GM08714 (cell line): ENCODE measurements around the gene ADSS1.

Source experiments
- H3K4me3 ChIP-seq: fragments of 200-500 bp; sonication (Bioruptor generic); 2 replicates; pipeline ENCODE4 v1.5.1; 2014; ENCODE audit warnings: mild to moderate bottlenecking, low read length, inconsistent platforms
- ZNF274 ChIP-seq: IDR thresholded peaks from 2 replicates; pipeline ENCODE4 v1.6.1; 2012; ENCODE audit warnings: mild to moderate bottlenecking, low read depth, low read length

ADSS1 gene

GRCh38 chr14:104712881-104713734 is 10.9 kb upstream of the ADSS1 start:
- no peak for TF ChIP-seq ZNF274
- H3K4me3 ChIP-seq = no peak overlapping the region

- H3K4me3 ChIP-seq = no peak overlapping the region
- TF ChIP-seq ZNF274 = no peak
Observed at GRCh38 chr14:104714066-104714465, 10.0 kb upstream of the ADSS1 start.

GRCh38 chr14:104714681-104715080 is 9.3 kb upstream of the ADSS1 start:
- TF ChIP-seq ZNF274 = no peak
- no peak overlapping the region for H3K4me3 ChIP-seq

GRCh38 chr14:104715416-104715815 is 8.6 kb upstream of the ADSS1 start:
- TF ChIP-seq ZNF274 = no peak
- H3K4me3 ChIP-seq = no peak overlapping the region

GRCh38 chr14:104715871-104716270 is 8.2 kb upstream of the ADSS1 start:
- no peak for TF ChIP-seq ZNF274

GRCh38 chr14:104717137-104717536 is 6.9 kb upstream of the ADSS1 start:
- TF ChIP-seq ZNF274 = no peak
- no peak overlapping the region for H3K4me3 ChIP-seq

More at GRCh38 chr14:104715871-104716270, 8.2 kb upstream of the ADSS1 start:
- no peak overlapping the region for H3K4me3 ChIP-seq

GRCh38 chr14:104717646-104718045 is 6.4 kb upstream of the ADSS1 start:
- H3K4me3 ChIP-seq = no peak overlapping the region
- TF ChIP-seq ZNF274 = no peak

GRCh38 chr14:104718147-104718546 is 5.9 kb upstream of the ADSS1 start:
- no peak for TF ChIP-seq ZNF274
- no peak overlapping the region for H3K4me3 ChIP-seq

- no peak overlapping the region for H3K4me3 ChIP-seq
Observed at GRCh38 chr14:104718871-104719270, 5.2 kb upstream of the ADSS1 start.

GRCh38 chr14:104719343-104719742 is 4.7 kb upstream of the ADSS1 start:
- no peak overlapping the region for H3K4me3 ChIP-seq
- no peak for TF ChIP-seq ZNF274

More at GRCh38 chr14:104718871-104719270, 5.2 kb upstream of the ADSS1 start:
- TF ChIP-seq ZNF274 = no peak

GRCh38 chr14:104721505-104722431 is 2.3 kb upstream of the ADSS1 start:
- no peak for TF ChIP-seq ZNF274
- H3K4me3 ChIP-seq = no peak overlapping the region

GRCh38 chr14:104722938-104723650 is 935 bp upstream of the ADSS1 start:
- TF ChIP-seq ZNF274 = no peak
- H3K4me3 ChIP-seq = no peak overlapping the region

- TF ChIP-seq ZNF274 = no peak
- peak overlapping the region; percentile 57; the same call in 1 of the 2 replicates for H3K4me3 ChIP-seq
Observed at GRCh38 chr14:104724407-104724980, 465 bp downstream of the ADSS1 start.

- no peak overlapping the region for H3K4me3 ChIP-seq
- no peak for TF ChIP-seq ZNF274
Observed at GRCh38 chr14:104724981-104725771, 1.1 kb downstream of the ADSS1 start.
